HepG2 (cell line): Measurements from ENCODE around the gene NEDD4L. TPM values are rescaled to one million over a fixed set of nuclear protein-coding genes. Genes with fewer than 3 reads are reported as not detected.

ENCODE experiments used
- CHD4 ChIP-seq: fragments of 200-600 bp; sonication (generic); IDR thresholded peaks from 2 replicates; pipeline ENCODE4 v1.7.0; 2017; ENCODE audit warnings: mild to moderate bottlenecking, low read length, borderline replicate concordance
- CREM ChIP-seq, 2 experiments: sonication (generic) in 1 of 2; formaldehyde crosslinking in 1 of 2; IDR thresholded peaks; 2 replicates each; pipeline versions ENCODE4 v1.4.0 to v1.6.1; 2016 to 2020; ENCODE audit warnings: antibody characterized with exemption in 1 of 2, mild to moderate bottlenecking in 1 of 2, missing genetic modification reagents in 1 of 2
- GATAD2A ChIP-seq: IDR thresholded peaks from 2 replicates; pipeline ENCODE4 v1.6.1; 2016
- KAT8 ChIP-seq: IDR thresholded peaks from 2 replicates; pipeline ENCODE4 v1.6.1; 2016; ENCODE audit warnings: missing genetic modification reagents, missing compliant biosample characterization
- KMT2B ChIP-seq: IDR thresholded peaks from 2 replicates; pipeline ENCODE4 v1.6.1; 2016; ENCODE audit warnings: missing genetic modification reagents, missing compliant biosample characterization
- NCOR1 ChIP-seq: fragments of 200-600 bp; sonication (generic); IDR thresholded peaks from 2 replicates; pipeline ENCODE4 v1.7.0; 2017; ENCODE audit warnings: antibody characterized with exemption, low read length, borderline replicate concordance
- PHF20 ChIP-seq: sonication (generic); formaldehyde crosslinking; IDR thresholded peaks from 2 replicates; pipeline ENCODE4 v1.5.0; 2020; ENCODE audit warnings: mild to moderate bottlenecking, missing genetic modification reagents
- ZNF235 ChIP-seq: sonication (generic); formaldehyde crosslinking; IDR thresholded peaks from 2 replicates; pipeline ENCODE4 v1.8.1; 2023; ENCODE audit warnings: mild to moderate bottlenecking, missing genetic modification reagents, borderline replicate concordance
- ZNF501 ChIP-seq: sonication (generic); formaldehyde crosslinking; IDR thresholded peaks from 2 replicates; pipeline ENCODE4 v1.5.1; 2020; ENCODE audit warnings: mild to moderate bottlenecking, moderate library complexity, missing genetic modification reagents
- ZNF644 ChIP-seq: IDR thresholded peaks from 2 replicates; pipeline ENCODE4 v1.6.1; 2016; ENCODE audit warnings: low read depth
- ZNF766 ChIP-seq: sonication (generic); formaldehyde crosslinking; IDR thresholded peaks from 2 replicates; pipeline ENCODE4 v1.5.0; 2020; ENCODE audit warnings: missing genetic modification reagents, borderline replicate concordance
- ZNF776 ChIP-seq: sonication (generic); formaldehyde crosslinking; IDR thresholded peaks from 2 replicates; pipeline ENCODE4 v1.4.0; 2020; ENCODE audit warnings: mild to moderate bottlenecking, missing genetic modification reagents
- polyA plus RNA-seq, 8 experiments: library from polyadenylated mRNA; depleted of rRNA in 3 of 8; stranded (reverse) in 7 of 8; unstranded in 1 of 8; fragments of >200 nt; fragmentation: Illumina TruSeq in 4 of 8; extraction: Trizol in 4 of 8; gene quantifications; 2 replicates each; pipeline versions ENCODE4 v1.2.1 to v1.2.3, GENCODE V29; 2011 to 2016; ENCODE audit warnings: low read depth in 4 of 8, missing spikeins in 1 of 8, mixed read lengths in 1 of 8; ENCODE audit not compliant: insufficient read depth in 1 of 8
- total RNA-seq, 5 experiments: library from RNA; depleted of rRNA; stranded (reverse); fragments of >200 nt; fragmentation: Illumina TruSeq; extraction: Trizol; gene quantifications; 2 replicates each; pipeline ENCODE4 v1.2.3, GENCODE V29; 2016; ENCODE audit warnings: low read depth in 1 of 5
- TF ChIP-seq, protein P1 (sequence below): IDR thresholded peaks from 2 replicates; pipeline ENCODE4 v1.6.1; 2016; ENCODE audit warnings: control low read depth
- TF ChIP-seq, protein P2 (sequence below): sonication (generic); formaldehyde crosslinking; IDR thresholded peaks from 2 replicates; pipeline ENCODE4 v1.8.0; 2022; ENCODE audit warnings: mild to moderate bottlenecking, missing genetic modification reagents
- TF ChIP-seq, protein P3 (sequence below): fragments of 450-650 bp; IDR thresholded peaks from 2 replicates; pipeline ENCODE4 v1.6.1; 2017
- TF ChIP-seq, protein P4 (sequence below): sonication (generic); formaldehyde crosslinking; IDR thresholded peaks from 2 replicates; pipeline ENCODE4 v1.5.0; 2020; ENCODE audit warnings: mild to moderate bottlenecking, missing genetic modification reagents, borderline replicate concordance
- TF ChIP-seq, protein P5 (sequence below): IDR thresholded peaks from 2 replicates; pipeline ENCODE4 v1.6.1; 2018; ENCODE audit warnings: missing genetic modification reagents
- TF ChIP-seq, protein P6 (sequence below): sonication (generic); formaldehyde crosslinking; IDR thresholded peaks from 2 replicates; pipeline ENCODE4 v1.4.0; 2020; ENCODE audit warnings: mild to moderate bottlenecking, missing genetic modification reagents
- TF ChIP-seq, protein P7 (sequence below): sonication (generic); formaldehyde crosslinking; conservative IDR thresholded peaks from 2 replicates; pipeline ENCODE4 v1.4.0; 2020; ENCODE audit warnings: missing genetic modification reagents

Gene NEDD4L
- total and polyA plus RNA-seq, 2 of the 13 experiments (the other 11 are each of a cell fraction or from before 2014, with no cell fraction given): 168 to 390 TPM

DNA sequence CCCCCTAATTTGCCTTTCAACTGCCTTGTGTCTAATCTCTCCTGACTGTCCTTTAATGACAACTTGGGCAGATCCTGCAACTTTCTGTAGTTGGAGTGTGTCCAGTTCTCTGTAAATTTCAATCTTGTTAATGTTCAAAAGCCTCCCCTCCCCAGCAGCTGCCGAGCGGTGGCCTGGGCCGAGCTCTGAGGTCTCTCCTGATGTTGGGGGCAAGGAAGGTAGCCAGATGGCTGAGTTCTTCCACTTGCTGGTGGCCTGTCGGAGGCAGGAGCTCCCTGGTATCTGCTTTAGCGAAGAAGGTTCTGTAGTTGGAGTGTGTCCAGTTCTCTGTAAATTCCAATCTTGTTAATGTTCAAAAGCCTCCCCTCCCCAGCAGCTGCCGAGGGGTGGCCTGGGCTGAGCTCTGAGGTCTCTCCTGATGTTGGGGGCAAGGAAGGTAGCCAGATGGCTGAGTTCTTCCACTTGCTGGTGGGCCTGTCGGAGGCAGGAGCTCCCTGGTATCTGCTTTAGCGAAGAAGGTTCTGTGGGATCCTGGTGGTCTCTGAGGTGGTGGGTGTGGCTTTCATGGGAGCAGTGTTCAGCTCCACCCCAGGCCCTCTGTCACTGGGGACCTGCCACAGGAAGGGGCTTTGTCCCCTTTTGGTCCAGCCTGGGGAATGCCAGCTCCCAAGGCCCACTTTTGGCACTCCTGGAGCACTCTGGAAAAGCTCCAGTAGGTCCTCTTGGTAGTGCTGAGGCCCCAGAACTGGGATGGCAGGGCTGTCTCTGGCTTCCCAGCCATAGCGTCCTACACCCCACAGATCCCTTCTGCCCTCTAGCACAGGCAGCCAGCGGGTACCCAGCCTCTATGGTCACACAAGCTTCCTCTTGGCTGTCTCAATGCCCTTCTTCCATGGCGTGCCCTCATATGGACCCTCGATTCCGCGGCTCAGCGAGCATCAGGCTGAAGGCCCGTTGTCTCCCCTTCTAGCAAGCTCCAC is 373.0 kb downstream of the NEDD4L start (continued):
- TF ChIP-seq, protein P1, sequence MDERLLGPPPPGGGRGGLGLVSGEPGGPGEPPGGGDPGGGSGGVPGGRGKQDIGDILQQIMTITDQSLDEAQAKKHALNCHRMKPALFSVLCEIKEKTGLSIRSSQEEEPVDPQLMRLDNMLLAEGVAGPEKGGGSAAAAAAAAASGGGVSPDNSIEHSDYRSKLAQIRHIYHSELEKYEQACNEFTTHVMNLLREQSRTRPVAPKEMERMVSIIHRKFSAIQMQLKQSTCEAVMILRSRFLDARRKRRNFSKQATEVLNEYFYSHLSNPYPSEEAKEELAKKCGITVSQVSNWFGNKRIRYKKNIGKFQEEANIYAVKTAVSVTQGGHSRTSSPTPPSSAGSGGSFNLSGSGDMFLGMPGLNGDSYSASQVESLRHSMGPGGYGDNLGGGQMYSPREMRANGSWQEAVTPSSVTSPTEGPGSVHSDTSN (CRISPR knock-in tag): no peak
- TF ChIP-seq CREM (IDR thresholded peaks at IDR 0.05) (peak; percentile 37; the same call in 1 of the 2 replicates), CREM (CRISPR knock-in tag; IDR thresholded peaks at IDR 0.05) (no peak), CHD4 (no peak), ZNF766 (CRISPR knock-in tag) (no peak), GATAD2A (CRISPR knock-in tag) (peak; percentile 61; the same call in 1 of the 2 replicates), NCOR1 (no peak), PHF20 (CRISPR knock-in tag) (no peak), KAT8 (CRISPR knock-in tag) (peak; percentile 52), ZNF501 (CRISPR knock-in tag) (no peak), ZNF776 (CRISPR knock-in tag) (no peak), KMT2B (CRISPR knock-in tag) (no peak), ZNF644 (CRISPR knock-in tag) (0 out of 2 replicates have a peak, but pooled peaks have one; percentile 20), ZNF235 (CRISPR knock-in tag) (no peak)
- TF ChIP-seq, protein P2, sequence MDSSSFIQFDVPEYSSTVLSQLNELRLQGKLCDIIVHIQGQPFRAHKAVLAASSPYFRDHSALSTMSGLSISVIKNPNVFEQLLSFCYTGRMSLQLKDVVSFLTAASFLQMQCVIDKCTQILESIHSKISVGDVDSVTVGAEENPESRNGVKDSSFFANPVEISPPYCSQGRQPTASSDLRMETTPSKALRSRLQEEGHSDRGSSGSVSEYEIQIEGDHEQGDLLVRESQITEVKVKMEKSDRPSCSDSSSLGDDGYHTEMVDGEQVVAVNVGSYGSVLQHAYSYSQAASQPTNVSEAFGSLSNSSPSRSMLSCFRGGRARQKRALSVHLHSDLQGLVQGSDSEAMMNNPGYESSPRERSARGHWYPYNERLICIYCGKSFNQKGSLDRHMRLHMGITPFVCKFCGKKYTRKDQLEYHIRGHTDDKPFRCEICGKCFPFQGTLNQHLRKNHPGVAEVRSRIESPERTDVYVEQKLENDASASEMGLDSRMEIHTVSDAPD: no peak
- TF ChIP-seq, protein P3, sequence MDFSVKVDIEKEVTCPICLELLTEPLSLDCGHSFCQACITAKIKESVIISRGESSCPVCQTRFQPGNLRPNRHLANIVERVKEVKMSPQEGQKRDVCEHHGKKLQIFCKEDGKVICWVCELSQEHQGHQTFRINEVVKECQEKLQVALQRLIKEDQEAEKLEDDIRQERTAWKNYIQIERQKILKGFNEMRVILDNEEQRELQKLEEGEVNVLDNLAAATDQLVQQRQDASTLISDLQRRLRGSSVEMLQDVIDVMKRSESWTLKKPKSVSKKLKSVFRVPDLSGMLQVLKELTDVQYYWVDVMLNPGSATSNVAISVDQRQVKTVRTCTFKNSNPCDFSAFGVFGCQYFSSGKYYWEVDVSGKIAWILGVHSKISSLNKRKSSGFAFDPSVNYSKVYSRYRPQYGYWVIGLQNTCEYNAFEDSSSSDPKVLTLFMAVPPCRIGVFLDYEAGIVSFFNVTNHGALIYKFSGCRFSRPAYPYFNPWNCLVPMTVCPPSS: no peak
- TF ChIP-seq, protein P4, sequence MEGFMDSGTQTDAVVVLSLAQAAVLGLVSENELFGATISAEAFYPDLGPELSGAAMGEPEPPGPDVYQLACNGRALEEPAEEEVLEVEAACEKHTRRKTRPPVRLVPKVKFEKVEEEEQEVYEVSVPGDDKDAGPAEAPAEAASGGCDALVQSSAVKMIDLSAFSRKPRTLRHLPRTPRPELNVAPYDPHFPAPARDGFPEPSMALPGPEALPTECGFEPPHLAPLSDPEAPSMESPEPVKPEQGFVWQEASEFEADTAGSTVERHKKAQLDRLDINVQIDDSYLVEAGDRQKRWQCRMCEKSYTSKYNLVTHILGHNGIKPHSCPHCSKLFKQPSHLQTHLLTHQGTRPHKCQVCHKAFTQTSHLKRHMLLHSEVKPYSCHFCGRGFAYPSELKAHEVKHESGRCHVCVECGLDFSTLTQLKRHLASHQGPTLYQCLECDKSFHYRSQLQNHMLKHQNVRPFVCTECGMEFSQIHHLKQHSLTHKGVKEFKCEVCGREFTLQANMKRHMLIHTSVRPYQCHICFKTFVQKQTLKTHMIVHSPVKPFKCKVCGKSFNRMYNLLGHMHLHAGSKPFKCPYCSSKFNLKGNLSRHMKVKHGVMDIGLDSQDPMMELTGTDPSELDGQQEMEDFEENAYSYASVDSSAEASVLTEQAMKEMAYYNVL (CRISPR knock-in tag): no peak
- TF ChIP-seq, protein P5, sequence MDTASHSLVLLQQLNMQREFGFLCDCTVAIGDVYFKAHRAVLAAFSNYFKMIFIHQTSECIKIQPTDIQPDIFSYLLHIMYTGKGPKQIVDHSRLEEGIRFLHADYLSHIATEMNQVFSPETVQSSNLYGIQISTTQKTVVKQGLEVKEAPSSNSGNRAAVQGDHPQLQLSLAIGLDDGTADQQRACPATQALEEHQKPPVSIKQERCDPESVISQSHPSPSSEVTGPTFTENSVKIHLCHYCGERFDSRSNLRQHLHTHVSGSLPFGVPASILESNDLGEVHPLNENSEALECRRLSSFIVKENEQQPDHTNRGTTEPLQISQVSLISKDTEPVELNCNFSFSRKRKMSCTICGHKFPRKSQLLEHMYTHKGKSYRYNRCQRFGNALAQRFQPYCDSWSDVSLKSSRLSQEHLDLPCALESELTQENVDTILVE (CRISPR knock-in tag): no peak
- TF ChIP-seq, protein P6, sequence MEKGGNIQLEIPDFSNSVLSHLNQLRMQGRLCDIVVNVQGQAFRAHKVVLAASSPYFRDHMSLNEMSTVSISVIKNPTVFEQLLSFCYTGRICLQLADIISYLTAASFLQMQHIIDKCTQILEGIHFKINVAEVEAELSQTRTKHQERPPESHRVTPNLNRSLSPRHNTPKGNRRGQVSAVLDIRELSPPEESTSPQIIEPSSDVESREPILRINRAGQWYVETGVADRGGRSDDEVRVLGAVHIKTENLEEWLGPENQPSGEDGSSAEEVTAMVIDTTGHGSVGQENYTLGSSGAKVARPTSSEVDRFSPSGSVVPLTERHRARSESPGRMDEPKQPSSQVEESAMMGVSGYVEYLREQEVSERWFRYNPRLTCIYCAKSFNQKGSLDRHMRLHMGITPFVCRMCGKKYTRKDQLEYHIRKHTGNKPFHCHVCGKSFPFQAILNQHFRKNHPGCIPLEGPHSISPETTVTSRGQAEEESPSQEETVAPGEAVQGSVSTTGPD (CRISPR knock-in tag): no peak
- TF ChIP-seq, protein P7, sequence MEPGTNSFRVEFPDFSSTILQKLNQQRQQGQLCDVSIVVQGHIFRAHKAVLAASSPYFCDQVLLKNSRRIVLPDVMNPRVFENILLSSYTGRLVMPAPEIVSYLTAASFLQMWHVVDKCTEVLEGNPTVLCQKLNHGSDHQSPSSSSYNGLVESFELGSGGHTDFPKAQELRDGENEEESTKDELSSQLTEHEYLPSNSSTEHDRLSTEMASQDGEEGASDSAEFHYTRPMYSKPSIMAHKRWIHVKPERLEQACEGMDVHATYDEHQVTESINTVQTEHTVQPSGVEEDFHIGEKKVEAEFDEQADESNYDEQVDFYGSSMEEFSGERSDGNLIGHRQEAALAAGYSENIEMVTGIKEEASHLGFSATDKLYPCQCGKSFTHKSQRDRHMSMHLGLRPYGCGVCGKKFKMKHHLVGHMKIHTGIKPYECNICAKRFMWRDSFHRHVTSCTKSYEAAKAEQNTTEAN (CRISPR knock-in tag): no peak
